NOMO-1 (cell line): ENCODE measurements around the gene ITM2C.

ENCODE experiments used
- DNase-seq, 2 experiments: peaks; one replicate each; lab custom pipeline; 2025; ENCODE audit not compliant: unreplicated experiment in 2 of 2; lab: John Stamatoyannopoulos, UW

The ITM2C gene

DNA sequence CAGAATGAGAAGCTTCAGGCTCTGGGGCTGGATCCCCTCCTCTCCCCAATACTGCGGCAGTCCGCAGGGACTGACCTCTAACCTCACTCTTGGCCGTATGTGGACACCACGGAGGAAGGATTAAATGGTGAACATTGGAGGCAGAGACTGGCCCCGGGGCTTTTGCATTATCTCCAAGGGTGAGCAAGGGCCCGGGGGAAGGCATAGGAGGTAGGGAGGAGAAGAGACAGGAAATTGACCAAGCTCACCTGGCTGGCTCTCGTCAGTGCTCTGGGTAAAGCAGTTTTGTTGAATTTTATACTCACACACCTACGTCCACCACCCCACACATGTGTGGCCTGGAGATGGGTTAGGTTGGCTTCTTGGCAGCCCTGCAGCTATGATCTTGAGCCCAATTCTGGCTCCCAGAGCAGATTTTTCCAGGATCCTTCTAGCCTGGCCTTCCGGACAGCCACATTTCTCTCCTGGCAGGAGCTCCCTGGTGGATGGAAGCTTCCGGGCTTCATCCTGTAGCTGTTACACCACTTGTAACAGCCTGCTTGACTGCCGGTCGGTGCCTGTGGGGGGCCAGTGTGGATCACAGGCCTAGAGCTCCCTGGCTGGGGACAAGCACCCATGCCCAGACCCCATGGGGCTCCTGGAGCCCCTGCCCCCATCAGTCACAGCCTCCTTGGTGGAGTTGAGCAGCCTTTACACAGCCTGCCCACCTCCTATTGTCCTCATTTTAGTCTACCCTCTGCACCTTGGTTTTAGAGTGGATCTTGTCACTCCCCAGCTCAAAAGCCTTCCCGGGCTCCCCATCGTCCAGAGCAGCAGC lies 7.6 kb downstream of the ITM2C start:
- DNase-seq, result no peak

DNA sequence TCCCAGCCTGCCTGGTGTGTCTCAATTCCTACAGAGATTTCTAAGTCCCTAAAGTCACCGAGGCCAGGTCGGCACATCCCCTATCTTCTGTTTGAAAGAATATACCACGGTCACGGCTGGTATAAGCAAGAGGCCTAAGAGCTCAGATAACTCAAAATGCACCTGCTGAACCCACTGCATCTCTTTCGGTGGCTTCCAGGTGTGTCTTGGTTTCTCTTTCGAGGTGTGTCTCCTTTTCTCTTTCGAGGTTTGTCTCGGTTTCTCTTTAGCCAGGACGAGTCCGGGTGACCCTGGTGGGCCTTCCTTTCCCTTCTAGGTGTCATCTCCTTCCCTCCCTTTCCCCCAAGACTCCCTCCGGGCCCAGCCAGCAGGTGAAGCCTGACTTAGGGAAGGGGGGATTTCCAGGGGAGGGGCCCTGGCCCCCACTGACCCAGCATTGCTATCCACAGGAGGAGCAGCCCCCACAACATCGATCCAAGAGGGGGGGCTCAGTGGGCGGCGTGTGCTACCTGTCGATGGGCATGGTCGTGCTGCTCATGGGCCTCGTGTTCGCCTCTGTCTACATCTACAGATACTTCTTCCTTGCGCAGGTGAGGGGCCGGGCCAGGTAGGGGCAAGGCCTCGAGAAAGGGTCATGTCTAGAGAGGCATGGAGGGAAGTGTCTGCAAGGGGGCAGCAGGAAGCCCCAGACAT lies 8.4 kb downstream of the ITM2C start:
- DNase-seq, result no peak

DNA sequence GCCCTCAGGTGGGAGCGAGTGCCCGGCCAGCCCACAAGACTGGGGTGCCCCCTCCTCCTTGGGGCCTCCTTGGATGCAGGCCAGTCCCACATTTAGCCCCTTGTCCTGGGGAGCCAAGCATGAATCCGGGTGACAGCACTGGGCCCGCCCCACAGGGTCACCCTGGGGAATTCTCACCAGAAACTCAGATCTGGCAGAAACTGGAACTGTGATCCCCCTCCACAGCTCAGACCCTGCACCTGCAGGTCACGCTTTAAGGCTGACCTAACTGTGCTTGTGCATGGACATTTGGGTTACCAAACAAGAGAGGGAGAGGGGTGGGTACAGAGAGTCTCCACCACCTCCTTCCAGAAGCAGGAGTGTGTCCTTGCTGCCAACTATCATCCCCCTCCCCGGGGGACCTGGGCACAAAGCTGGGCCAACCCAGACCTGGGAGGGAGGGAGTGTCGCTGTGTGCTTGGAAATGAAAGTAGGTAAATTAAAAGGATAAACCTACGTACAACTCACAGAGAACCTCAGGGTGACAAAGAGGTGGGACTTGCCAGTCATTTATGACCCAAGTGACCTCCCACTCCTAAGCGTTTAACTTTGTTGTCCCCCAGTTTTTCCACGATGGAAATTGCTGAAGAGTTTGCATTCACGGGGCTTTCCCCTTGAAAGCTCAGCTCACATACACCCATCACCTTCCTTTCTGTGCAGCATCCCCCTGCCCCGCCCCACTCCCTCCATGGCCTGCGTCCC lies 9.1 kb downstream of the ITM2C start:
- DNase-seq, result no peak

DNA sequence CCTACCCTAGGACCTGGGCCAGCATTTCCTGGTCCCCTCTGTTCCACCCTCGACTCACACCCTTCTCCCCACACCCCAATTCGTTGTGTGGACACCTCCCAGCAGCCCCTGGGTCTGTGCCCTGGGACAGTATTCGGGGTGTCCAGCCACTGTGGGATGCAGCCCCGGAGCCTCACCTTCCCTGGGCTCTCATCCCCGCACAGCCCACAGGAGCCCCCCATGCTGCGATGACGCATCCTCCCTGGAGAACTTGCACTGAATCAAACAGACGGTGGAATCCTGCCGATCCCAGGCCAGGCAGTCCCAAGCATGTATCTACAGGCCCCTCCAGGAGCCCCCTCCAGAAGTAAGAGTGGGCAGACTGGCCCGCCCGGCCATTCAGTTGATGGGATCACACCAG lies 9.7 kb downstream of the ITM2C start:
- DNase-seq, result no peak

DNA sequence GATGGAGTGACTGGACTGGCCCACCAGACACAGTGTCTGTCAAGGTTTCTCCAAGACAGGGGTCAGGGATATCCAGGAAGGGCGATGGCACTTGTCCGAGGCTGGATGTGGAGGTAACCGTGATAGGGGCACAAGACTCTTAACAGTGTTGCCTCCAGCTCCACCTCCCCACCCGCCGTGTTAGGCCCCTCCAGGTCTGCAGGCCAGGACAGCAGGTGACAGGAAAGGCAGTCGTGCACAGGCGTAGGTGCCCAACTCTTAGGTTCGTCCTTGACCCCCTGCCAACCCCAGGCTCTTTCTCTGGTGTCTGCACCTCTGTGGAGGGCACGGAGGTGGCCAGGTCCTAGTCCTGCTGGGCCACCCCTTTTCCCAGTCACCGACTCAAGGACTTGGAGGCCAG lies 10.1 kb downstream of the ITM2C start:
- DNase-seq, result no peak

DNA sequence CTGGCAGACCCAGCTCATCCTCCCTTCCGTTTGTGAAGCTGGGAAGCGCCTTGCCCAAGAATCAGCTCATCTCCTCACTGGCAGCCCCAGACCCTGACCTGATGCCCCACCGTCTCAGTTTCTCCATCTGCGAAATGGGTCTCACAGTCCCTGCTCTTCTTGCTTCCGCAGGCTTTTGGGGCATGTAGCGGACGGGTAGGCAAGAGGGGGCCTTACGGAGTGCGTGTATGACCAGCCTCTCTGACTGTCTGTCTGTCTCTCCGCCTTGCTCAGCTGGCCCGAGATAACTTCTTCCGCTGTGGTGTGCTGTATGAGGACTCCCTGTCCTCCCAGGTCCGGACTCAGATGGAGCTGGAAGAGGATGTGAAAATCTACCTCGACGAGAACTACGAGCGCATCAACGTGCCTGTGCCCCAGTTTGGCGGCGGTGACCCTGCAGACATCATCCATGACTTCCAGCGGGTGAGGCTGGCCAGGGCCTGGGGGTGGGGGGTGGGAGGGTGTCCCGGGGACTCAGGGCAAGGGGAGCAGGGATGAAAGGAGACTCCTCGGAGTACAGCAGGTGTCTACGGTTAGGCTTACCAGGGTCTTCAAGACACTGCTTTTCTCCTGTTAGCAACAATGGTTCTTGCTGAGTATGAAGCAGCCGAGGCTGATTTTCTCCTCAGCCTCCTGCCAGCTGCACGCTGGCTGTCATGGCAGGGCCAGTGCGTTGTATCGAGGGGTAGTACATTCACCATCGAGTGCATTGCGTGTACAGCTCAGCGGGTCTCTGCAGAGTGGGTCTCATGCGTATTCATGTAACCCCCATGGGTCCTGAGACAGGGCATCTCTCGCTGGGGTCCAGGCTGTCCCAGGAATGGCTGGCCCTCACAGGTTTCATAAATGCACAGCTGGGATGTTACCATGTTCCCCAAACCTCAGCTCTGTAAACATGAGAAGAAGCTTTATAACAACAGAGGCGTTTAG lies 10.9 kb downstream of the ITM2C start:
- DNase-seq, result no peak

DNA sequence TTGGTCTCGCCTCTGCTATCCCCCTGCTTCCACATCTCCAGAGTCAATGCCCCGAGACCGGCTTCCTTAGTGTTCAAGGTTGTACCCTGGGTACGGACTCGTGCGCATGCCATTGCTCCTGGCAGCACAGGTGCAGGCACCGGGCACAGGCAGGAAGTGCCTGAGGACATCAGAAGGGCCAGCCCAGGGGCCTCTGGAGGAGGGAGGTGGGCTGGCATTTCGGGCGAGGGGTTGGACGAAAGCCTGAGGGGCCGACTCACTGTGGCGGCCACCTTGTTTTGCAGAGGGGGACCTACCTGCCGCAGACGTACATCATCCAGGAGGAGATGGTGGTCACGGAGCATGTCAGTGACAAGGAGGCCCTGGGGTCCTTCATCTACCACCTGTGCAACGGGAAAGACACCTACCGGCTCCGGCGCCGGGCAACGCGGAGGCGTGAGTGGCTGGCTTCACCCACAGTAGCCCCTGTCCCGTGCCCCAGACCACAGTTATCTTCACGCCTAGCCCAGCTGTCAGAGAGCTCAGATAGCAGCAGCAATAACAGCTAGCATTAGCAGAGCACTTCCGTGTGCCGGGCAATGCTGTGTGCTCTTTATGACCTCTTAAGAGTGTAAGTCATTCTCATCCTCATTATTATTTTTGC lies 12.5 kb downstream of the ITM2C start:
- DNase-seq, result no peak

DNA sequence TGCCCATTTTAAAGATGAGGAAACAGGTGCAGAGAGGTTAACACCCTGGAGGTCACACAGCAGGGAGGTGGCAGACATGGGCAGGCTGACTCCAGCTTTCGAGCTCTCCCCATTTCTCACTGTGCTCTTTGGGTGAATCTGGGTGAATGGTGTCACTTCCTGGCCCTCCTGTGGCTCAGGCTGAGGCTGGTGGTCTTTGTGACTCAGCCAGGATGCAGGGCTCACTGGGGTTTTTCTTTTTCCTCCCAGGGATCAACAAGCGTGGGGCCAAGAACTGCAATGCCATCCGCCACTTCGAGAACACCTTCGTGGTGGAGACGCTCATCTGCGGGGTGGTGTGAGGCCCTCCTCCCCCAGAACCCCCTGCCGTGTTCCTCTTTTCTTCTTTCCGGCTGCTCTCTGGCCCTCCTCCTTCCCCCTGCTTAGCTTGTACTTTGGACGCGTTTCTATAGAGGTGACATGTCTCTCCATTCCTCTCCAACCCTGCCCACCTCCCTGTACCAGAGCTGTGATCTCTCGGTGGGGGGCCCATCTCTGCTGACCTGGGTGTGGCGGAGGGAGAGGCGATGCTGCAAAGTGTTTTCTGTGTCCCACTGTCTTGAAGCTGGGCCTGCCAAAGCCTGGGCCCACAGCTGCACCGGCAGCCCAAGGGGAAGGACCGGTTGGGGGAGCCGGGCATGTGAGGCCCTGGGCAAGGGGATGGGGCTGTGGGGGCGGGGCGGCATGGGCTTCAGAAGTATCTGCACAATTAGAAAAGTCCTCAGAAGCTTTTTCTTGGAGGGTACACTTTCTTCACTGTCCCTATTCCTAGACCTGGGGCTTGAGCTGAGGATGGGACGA lies 13.2 kb downstream of the ITM2C start:
- peak; percentile 60 to 65 for DNase-seq

DNA sequence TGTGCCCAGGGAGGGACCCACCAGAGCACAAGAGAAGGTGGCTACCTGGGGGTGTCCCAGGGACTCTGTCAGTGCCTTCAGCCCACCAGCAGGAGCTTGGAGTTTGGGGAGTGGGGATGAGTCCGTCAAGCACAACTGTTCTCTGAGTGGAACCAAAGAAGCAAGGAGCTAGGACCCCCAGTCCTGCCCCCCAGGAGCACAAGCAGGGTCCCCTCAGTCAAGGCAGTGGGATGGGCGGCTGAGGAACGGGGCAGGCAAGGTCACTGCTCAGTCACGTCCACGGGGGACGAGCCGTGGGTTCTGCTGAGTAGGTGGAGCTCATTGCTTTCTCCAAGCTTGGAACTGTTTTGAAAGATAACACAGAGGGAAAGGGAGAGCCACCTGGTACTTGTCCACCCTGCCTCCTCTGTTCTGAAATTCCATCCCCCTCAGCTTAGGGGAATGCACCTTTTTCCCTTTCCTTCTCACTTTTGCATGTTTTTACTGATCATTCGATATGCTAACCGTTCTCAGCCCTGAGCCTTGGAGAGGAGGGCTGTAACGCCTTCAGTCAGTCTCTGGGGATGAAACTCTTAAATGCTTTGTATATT lies 14.0 kb downstream of the ITM2C start:
- no peak for DNase-seq

DNA sequence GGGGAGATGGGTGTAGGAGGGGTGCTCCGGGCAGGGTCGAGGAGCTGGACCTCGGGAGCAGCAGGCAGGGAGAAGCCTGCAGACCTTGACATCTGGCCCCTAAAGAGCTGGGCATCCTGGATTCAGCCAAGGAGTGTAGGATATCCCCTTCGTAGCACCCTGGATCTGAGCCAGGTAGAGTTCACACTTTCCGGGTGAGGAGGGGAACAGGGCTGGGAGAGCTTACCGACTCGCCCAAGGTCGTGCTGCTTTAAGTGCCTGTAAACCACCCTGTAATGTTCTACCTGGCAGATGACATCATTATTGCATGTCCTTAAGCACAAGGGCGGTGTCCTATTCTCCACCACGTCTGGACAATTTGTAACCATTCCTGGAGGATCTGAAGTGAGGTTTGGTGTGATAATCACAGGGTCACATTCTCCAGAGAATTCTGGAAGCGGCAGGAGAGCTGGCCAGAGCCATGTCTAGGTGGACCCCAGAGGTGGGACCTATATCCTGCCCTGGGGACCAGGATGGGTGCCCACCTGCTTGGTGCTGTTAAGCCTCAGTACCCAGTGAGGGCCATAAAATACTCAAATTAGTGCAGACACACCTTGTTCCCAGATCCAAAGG lies 14.6 kb downstream of the ITM2C start:
- no peak for DNase-seq

DNA sequence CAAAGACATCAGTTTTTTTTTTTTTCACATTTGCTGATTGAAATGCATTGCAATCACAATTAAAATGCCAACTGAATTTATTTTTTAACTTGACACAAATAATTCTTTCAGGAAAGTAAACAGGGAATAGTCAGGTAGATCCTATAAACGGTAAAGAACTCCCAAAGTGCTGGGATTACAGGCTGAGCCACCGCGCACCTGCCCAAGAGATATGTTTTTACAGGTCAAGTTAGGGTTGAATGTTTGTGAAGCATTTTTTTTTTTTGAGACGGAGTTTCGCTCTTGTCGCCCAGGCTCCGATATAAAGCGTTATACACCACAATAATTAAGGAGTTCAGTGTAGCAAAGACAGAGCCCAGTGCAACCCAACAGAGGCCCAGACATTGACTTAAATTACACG lies 15.1 kb downstream of the ITM2C start:
- DNase-seq, result no peak

DNA sequence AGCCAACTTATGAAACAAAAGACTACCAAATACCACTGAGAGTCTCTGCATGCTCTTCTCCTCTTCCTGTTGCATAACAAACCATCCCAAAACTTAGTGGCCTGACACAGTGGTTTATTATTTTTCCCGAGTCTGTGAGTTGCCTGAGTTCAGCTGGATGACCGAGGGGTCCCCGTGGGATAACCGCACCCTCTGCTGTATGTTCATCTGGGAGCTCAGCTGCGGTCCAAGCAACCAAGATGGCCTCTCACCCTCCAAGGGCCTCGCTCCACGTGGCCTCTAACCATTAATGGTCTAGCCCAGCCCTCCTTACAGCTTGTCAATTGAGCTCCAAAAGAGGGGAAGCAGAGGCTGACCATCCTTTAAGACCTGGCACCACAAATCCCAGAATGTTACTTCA lies 17.1 kb downstream of the ITM2C start:
- DNase-seq, result no peak

DNA sequence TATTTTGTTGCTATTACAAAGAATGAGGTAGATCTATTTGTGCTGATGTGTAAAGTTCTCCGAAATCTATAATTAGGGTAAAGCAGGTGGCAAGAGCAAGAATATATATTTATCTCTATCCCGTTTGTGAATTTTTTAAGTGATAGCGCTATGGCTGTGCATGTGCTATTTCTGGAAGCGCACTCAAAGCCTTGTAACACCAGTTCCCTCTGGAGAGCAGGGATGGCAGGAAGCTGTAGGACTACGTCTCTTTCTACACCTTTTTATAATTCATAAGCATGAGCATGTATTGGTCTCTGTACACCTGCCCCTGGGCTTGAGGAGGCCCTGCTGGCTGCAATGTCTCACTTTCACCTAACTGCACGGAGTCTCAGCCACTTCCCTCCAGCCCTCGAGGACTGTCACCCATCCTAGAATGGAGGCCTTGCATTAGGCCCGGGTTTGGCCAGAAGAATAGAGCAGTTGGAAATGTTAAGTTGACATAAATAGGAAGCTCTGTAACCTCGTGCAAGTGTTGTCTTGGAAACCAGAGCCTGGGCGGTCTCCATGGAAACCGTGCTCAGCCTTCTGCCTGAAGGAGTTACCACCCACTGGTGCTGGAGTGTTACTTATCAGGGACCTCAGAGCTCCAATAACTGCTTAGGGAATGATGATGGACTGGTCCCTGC lies 20.9 kb downstream of the ITM2C start:
- peak in 1 of 2 experiments; percentile 4 for DNase-seq

DNA sequence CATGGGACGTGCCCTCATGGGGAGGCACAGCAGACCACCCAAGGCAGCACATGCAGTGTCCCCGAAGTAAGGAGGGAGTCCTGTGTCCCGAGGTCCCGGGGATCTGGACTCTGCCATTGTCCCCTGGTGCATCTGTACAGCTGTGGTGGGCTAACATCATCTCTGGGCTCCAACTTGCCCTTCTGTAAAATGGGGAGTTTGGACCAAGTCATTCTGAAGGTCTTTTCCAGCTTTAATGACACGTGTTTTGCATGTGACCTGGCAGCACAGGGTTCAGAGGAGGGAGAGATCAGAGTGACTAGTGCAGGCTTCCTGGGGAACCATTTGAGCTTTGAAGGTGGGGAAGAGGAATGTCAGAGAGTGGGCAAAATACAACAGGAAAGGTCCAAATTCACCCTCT lies 21.5 kb downstream of the ITM2C start:
- DNase-seq, result no peak

DNA sequence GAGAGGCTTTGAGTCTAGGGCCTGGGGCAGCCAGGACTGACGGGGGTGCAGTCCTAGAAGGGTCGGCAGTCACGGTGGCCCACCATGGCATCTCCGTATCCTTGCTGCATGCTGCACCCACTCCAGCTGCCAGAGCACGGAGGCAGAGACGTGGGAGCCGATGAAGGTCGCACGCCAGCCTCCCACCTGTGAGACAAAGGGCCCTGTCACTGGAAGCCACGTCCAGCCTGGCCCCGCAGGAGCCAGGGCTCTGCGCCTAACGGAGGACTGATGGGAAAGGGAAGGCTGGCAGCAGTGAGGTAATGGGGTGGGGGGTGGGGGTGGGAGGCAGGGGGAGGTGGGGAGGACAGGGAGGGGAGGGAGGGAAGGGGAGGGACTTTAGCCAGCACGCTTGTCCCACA lies 21.9 kb downstream of the ITM2C start:
- no peak for DNase-seq

DNA sequence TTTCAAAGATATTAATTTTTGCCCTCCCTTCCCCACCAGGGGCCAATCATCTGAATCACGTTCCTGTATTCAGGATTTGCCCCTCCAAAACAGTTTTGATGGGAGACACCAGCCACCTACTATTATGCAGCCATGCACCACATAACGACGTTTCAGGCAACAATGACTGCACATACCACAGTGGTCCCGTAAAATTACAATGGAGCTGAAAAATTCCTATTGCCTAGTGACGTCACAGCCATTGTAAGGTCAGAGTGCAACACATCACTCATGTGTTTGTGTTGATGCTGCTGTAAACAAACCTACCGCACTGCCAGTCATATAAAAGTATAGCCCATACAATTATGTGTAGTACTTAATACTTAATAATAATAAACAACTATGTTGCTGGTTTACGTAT lies 22.6 kb downstream of the ITM2C start:
- DNase-seq, result no peak

DNA sequence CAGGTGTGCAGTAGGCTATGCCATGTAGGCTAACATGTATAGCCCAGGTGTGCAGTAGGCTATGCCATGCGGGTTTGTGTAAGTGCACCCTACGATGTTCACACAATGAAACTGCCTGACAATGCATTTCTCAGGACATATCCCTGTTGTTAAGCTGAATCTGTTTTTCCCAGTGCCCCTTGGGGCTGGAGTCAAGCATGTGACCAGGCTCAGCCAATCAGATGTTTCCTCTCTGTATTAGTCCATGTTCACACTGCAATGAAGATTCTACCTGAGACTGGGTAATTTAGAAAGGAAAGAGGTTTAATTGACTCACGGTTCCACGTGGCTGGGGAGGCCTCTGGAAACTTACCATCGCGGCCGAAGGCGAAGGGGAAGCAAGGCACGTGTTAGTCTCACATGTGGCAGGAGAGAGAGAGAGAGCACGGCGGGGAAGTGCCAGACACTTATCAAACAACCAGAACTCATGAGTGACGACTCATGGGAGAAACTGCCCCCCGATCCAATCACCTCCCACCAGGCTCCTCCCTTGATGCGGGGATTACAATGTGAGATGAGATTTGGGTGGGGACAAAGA lies 24.2 kb downstream of the ITM2C start:
- no peak for DNase-seq
